HG02870 (cell line): Measurements from ENCODE around the gene COL19A1.
"Not testable (repeated sequence)": the region's sequence is repeated elsewhere in the genome, so short reads cannot be mapped to it uniquely, and the experiment has no call there.

Source experiments
- ATAC-seq: cut with Tn5 transposase; IDR thresholded peaks from one replicate; pipeline ENCODE4 v1.9.1; 2021; ENCODE audit warnings: mild to moderate bottlenecking, moderate library complexity; ENCODE audit not compliant: unreplicated experiment

Gene COL19A1

GRCh38 chr6:69865126-69865525 is 1.2 kb upstream of the COL19A1 start:
- no peak for ATAC-seq

GRCh38 chr6:69866770-69867638 is 648 bp downstream of the COL19A1 start:
- peak; percentile 48 for ATAC-seq

GRCh38 chr6:69867639-69867976 is 1.3 kb downstream of the COL19A1 start:
- no peak for ATAC-seq

- no peak for ATAC-seq
Measured at GRCh38 chr6:69868252-69868804, 2.0 kb downstream of the COL19A1 start.

GRCh38 chr6:69868961-69869360 is 2.6 kb downstream of the COL19A1 start:
- no peak for ATAC-seq

- no peak for ATAC-seq
Measured at GRCh38 chr6:69871107-69871506, 4.8 kb downstream of the COL19A1 start.

- no peak for ATAC-seq
Measured at GRCh38 chr6:69873291-69873690, 6.9 kb downstream of the COL19A1 start.

- no peak for ATAC-seq
Measured at GRCh38 chr6:69875715-69876114, 9.4 kb downstream of the COL19A1 start.

GRCh38 chr6:69878795-69879194 is 12.4 kb downstream of the COL19A1 start:
- peak; percentile 21 for ATAC-seq

GRCh38 chr6:69880601-69881000 is 14.2 kb downstream of the COL19A1 start:
- ATAC-seq, result no peak

GRCh38 chr6:69881322-69882151 is 15.2 kb downstream of the COL19A1 start:
- peak; percentile 85 for ATAC-seq

GRCh38 chr6:69883551-69883950 is 17.2 kb downstream of the COL19A1 start:
- no peak for ATAC-seq

- ATAC-seq, result no peak
Measured at GRCh38 chr6:69884231-69884630, 17.9 kb downstream of the COL19A1 start.

GRCh38 chr6:69887026-69887425 is 20.7 kb downstream of the COL19A1 start:
- no peak for ATAC-seq

- no peak for ATAC-seq
Measured at GRCh38 chr6:69887714-69888345, 21.5 kb downstream of the COL19A1 start.

- ATAC-seq, result no peak
Measured at GRCh38 chr6:69888482-69889233, 22.3 kb downstream of the COL19A1 start.

- not testable (repeated sequence) for ATAC-seq
Measured at GRCh38 chr6:69889234-69889974, 23.0 kb downstream of the COL19A1 start.

GRCh38 chr6:69892561-69892960 is 26.2 kb downstream of the COL19A1 start:
- ATAC-seq, result not testable (repeated sequence)

GRCh38 chr6:69893266-69893665 is 26.9 kb downstream of the COL19A1 start:
- not testable (repeated sequence) for ATAC-seq
